Astrocyte (in vitro differentiated cells and primary cell): Measurements from ENCODE around the gene PTPRN2. TPM values are rescaled to one million over a fixed set of nuclear protein-coding genes. Genes with fewer than 3 reads are reported as not detected.

ENCODE experiments used
- DNase-seq: peaks from one replicate; pipeline ENCODE4 v3.0.0-alpha.2; 2010; ENCODE audit warnings: low read depth
- FAIRE-seq: peaks from 2 replicates; lab custom pipeline; 2011; peaks lifted over from hg19 to GRCh38; lab: Jason Lieb, UNC
- H2AFZ ChIP-seq: 2 replicates; pipeline ENCODE4 v1.6.0; 2012; ENCODE audit warnings: low read depth, low read length, inconsistent platforms
- H3K27ac ChIP-seq: 2 replicates; pipeline ENCODE4 v1.5.1; 2011; ENCODE audit warnings: low read depth, low read length, inconsistent platforms
- H3K27me3 ChIP-seq: 2 replicates; pipeline ENCODE4 v1.6.0; 2011; ENCODE audit warnings: low read length, inconsistent platforms; ENCODE audit not compliant: insufficient read depth
- H3K36me3 ChIP-seq: 2 replicates; pipeline ENCODE4 v1.5.1; 2011; ENCODE audit warnings: low read length, inconsistent platforms; ENCODE audit not compliant: insufficient read depth
- H3K4me1 ChIP-seq: 2 replicates; pipeline ENCODE4 v1.5.1; 2011; ENCODE audit warnings: low read length, inconsistent platforms; ENCODE audit not compliant: insufficient read depth
- H3K4me2 ChIP-seq: 2 replicates; pipeline ENCODE4 v1.6.0; 2012; ENCODE audit warnings: low read length, inconsistent platforms
- H3K4me3 ChIP-seq: 2 replicates; pipeline ENCODE4 v1.5.1; 2011; ENCODE audit warnings: low read depth, mild to moderate bottlenecking, low read length, inconsistent platforms; ENCODE audit not compliant: insufficient read depth
- H3K79me2 ChIP-seq: 2 replicates; pipeline ENCODE4 v1.6.0; 2012; ENCODE audit warnings: mild to moderate bottlenecking, low read length, inconsistent platforms; ENCODE audit not compliant: insufficient read depth
- H3K9ac ChIP-seq: 2 replicates; pipeline ENCODE4 v1.6.0; 2012; ENCODE audit warnings: mild to moderate bottlenecking, low read length, inconsistent platforms
- H3K9me3 ChIP-seq: 2 replicates; pipeline ENCODE4 v1.5.1; 2012; ENCODE audit warnings: low read depth, mild to moderate bottlenecking, low read length, inconsistent platforms; ENCODE audit not compliant: insufficient read depth
- H4K20me1 ChIP-seq: 2 replicates; pipeline ENCODE4 v1.6.0; 2012; ENCODE audit warnings: low read length, inconsistent platforms; ENCODE audit not compliant: insufficient read depth
- H3K27ac Mint-ChIP-seq: one replicate; pipeline ENCODE4 v1.8.0; 2021; ENCODE audit warnings: mild to moderate bottlenecking, mixed read lengths; ENCODE audit not compliant: unreplicated experiment
- H3K27me3 Mint-ChIP-seq: one replicate; pipeline ENCODE4 v1.8.0; 2021; ENCODE audit warnings: low read depth, mixed read lengths; ENCODE audit not compliant: unreplicated experiment
- H3K36me3 Mint-ChIP-seq: one replicate; pipeline ENCODE4 v1.8.0; 2021; ENCODE audit warnings: low read depth, mixed read lengths; ENCODE audit not compliant: unreplicated experiment
- H3K4me1 Mint-ChIP-seq: one replicate; pipeline ENCODE4 v1.8.0; 2021; ENCODE audit warnings: low read depth, mixed read lengths; ENCODE audit not compliant: unreplicated experiment
- H3K4me3 Mint-ChIP-seq: one replicate; pipeline ENCODE4 v1.8.0; 2021; ENCODE audit warnings: mild to moderate bottlenecking, moderate library complexity, mixed read lengths; ENCODE audit not compliant: unreplicated experiment
- H3K9me3 Mint-ChIP-seq: one replicate; pipeline ENCODE4 v1.8.0; 2021; ENCODE audit warnings: mild to moderate bottlenecking, mixed read lengths; ENCODE audit not compliant: unreplicated experiment
- CTCF ChIP-seq: IDR thresholded peaks from 2 replicates; pipeline ENCODE4 v1.5.1; 2011; ENCODE audit warnings: low read depth, mild to moderate bottlenecking, inconsistent platforms, low read length, moderate library complexity; ENCODE audit not compliant: insufficient read depth
- EZH2 ChIP-seq: IDR thresholded peaks from 2 replicates; pipeline ENCODE4 v1.6.1; 2012; ENCODE audit warnings: mild to moderate bottlenecking, low read length, inconsistent platforms; ENCODE audit not compliant: insufficient read depth
- total RNA-seq: library from RNA; stranded (reverse); gene quantifications from 2 replicates; pipeline ENCODE4 v1.2.1, GENCODE V29; 2021

The PTPRN2 gene
- total RNA-seq, 1 donor from 2014 or later = 0.09 TPM

DNA sequence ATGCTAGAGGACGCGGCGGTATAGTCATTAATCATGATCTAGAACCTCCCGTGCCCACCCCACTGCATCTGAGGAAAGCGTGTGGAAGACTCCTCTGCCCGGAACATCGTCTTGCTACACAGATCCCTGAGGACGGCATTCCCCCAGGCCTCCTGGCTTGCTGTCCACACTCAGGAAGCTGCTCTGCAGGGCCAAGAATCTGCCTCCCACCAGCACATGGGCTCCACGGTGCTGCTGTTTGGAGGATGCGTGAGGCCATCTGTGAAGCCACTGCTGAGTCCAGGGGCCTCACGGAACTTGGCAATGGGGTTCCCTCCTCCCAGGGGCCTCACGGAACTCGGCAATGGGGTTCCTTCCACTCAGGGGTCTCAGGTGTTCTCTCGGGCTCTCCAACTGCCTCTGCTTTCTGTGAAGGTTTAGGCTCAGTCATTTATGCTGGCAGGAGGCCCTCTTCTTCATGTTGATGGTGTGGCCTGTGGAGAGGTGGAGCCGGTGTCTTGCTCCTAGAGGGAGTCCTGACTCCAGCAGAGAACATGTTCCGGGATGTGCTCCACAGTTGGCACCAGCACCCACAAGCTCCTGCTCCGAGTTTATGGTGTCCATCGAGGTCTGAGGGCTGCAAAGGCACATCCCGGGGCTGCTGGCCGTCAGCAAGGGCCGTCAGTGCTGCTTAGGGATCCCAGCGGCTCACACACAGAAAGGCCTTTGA, 977.5 kb downstream of the PTPRN2 start:
- H3K36me3 ChIP-seq = no peaks in the 10 kb centered on the region
- H2AFZ ChIP-seq = no peak overlapping the region
- DNase-seq (no peak), FAIRE-seq (no peak)
- no peak overlapping the region for H3K27ac Mint-ChIP-seq
- TF ChIP-seq EZH2 (no peak), CTCF (no peak)
- H3K4me2 ChIP-seq = no peak overlapping the region
- H3K4me1 ChIP-seq = no peaks in the 10 kb centered on the region
- no peaks in the 10 kb centered on the region for H3K27me3 Mint-ChIP-seq
- no peak overlapping the region for H3K4me3 Mint-ChIP-seq
- no peak overlapping the region for H3K27ac ChIP-seq
- peaks cover 40% of the 10 kb centered on the region for H3K9me3 Mint-ChIP-seq
- H3K4me3 ChIP-seq = no peak overlapping the region
- no peaks in the 10 kb centered on the region for H4K20me1 ChIP-seq
- H3K79me2 ChIP-seq = no peaks in the 10 kb centered on the region
- H3K9me3 ChIP-seq = no peaks in the 10 kb centered on the region
- H3K27me3 ChIP-seq = no peaks in the 10 kb centered on the region
- no peak overlapping the region for H3K9ac ChIP-seq
- H3K36me3 Mint-ChIP-seq = no peaks in the 10 kb centered on the region
- H3K4me1 Mint-ChIP-seq = no peaks in the 10 kb centered on the region

GRCh38 chr7:157609516-157609915, 978.1 kb downstream of the PTPRN2 start:
- peaks cover 38% of the 10 kb centered on the region for H3K9me3 Mint-ChIP-seq

More at GRCh38 chr7:157609516-157609915, 978.1 kb downstream of the PTPRN2 start:
- no peak overlapping the region for H3K27ac ChIP-seq
- H3K4me2 ChIP-seq = no peak overlapping the region
- H3K9me3 ChIP-seq = no peaks in the 10 kb centered on the region
- H3K4me3 ChIP-seq = no peak overlapping the region
- no peaks in the 10 kb centered on the region for H3K36me3 ChIP-seq
- H3K27me3 ChIP-seq = no peaks in the 10 kb centered on the region
- no peaks in the 10 kb centered on the region for H3K79me2 ChIP-seq
- TF ChIP-seq CTCF (no peak), EZH2 (no peak)
- Mint-ChIP-seq H3K36me3 (no peaks in the 10 kb centered on the region), H3K27ac (no peak overlapping the region), H3K4me1 (no peaks in the 10 kb centered on the region), H3K4me3 (no peak overlapping the region), H3K27me3 (no peaks in the 10 kb centered on the region)
- no peaks in the 10 kb centered on the region for H3K4me1 ChIP-seq
- no peak for FAIRE-seq
- H4K20me1 ChIP-seq = no peaks in the 10 kb centered on the region
- no peak overlapping the region for H2AFZ ChIP-seq
- DNase-seq = no peak
- no peak overlapping the region for H3K9ac ChIP-seq
